H1 (cell line): Measurements from ENCODE around the gene NTN4. TPM values are rescaled to one million over a fixed set of nuclear protein-coding genes. Genes with fewer than 3 reads are reported as not detected.

Experiments
- ATF3 ChIP-seq: IDR thresholded peaks from 2 replicates; pipeline ENCODE4 v1.6.1; 2011; ENCODE audit warnings: low read depth, mild to moderate bottlenecking, low read length; ENCODE audit not compliant: insufficient read depth
- BRCA1 ChIP-seq: IDR thresholded peaks from 2 replicates; pipeline ENCODE4 v1.6.1; 2012; ENCODE audit warnings: low read depth, low read length, improper control_type of control experiment
- CBX8 ChIP-seq: fragments of 300-800, 300-1000 bp; sonication (generic); IDR thresholded peaks from 2 replicates; pipeline ENCODE4 v1.7.1; 2016; ENCODE audit warnings: low read depth, low read length, borderline replicate concordance
- CHD7 ChIP-seq: fragments of 300-600 bp; sonication (generic); IDR thresholded peaks from 2 replicates; pipeline ENCODE4 v1.7.1; 2012; ENCODE audit warnings: low read length, moderate library complexity, mild to moderate bottlenecking, inconsistent platforms; ENCODE audit not compliant: insufficient replicate concordance
- EGR1 ChIP-seq: IDR thresholded peaks from 2 replicates; pipeline ENCODE4 v1.6.1; 2011; ENCODE audit warnings: low read depth, low read length, borderline replicate concordance
- JUND ChIP-seq: IDR thresholded peaks from 2 replicates; pipeline ENCODE4 v1.6.1; 2011; ENCODE audit warnings: mild to moderate bottlenecking, improper control_type of control experiment, low read length
- POLR2A ChIP-seq, 2 experiments: IDR thresholded peaks; 1 replicate in 1 of 2; 2 replicates in 1 of 2; pipeline ENCODE4 v1.6.1; 2011; ENCODE audit warnings: low read depth in 2 of 2, low read length in 2 of 2, mild to moderate bottlenecking in 2 of 2; ENCODE audit errors: control extremely low read depth in 1 of 2
- RBBP5 ChIP-seq: IDR thresholded peaks from 2 replicates; pipeline ENCODE4 v1.7.1; 2012; ENCODE audit warnings: low read depth, mild to moderate bottlenecking, inconsistent platforms, low read length, moderate library complexity, borderline replicate concordance
- SP1 ChIP-seq: IDR thresholded peaks from 2 replicates; pipeline ENCODE4 v1.6.1; 2011; ENCODE audit warnings: low read depth, low read length
- TBP ChIP-seq: IDR thresholded peaks from 2 replicates; pipeline ENCODE4 v1.6.1; 2011; ENCODE audit warnings: low read depth, low read length, improper control_type of control experiment
- USF2 ChIP-seq: IDR thresholded peaks from 2 replicates; pipeline ENCODE4 v1.6.1; 2011; ENCODE audit warnings: low read length, improper control_type of control experiment
- polyA plus RNA-seq, 7 experiments: library from polyadenylated mRNA; depleted of rRNA in 3 of 7; stranded (reverse) in 5 of 7; unstranded in 2 of 7; fragments of >200 nt in 5 of 7; fragments of 200-250 nt in 2 of 7; gene quantifications; 1 replicate in 5 of 7; 2 replicates in 1 of 7; 4 replicates in 1 of 7; pipeline versions ENCODE4 v1.2.1 to v1.2.3, GENCODE V29; 2011 to 2013; ENCODE audit warnings: missing spikeins in 2 of 7, mixed read lengths in 2 of 7
- total RNA-seq: library from RNA; stranded (reverse); fragmentation: NEBNext Ultra II Directional; extraction: Animal tissue kit (Norgen Biotek cat#: 25700); gene quantifications from 2 replicates; pipeline ENCODE4 v1.2.1, GENCODE V29; 2021

NTN4 gene
- total and polyA plus RNA-seq, 2 of the 8 experiments (the other 6 are each of a cell fraction or from before 2014, with no cell fraction given): 0.74 to 1.3 TPM

DNA sequence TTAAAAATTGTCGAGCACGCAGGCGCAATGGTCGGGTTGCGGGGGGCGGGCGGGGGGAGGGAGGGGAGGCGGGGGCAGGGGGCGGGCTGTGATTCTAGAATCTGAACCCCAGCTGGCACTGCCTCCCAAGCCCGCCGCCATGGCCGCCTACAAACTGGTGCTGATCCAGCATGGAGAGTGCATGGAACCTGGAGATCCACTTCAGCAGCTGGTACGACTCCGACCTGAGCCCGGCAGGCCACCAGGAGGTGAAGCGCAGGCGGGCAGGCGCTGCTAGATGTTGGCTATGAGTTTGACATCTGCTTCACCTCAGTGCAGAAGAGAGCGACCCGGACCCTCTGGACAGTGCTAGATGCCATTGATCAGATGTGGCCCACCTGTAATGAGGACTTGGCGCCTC lies 118.4 kb downstream of the NTN4 start (continued):
- TF ChIP-seq CHD7 (no peak), BRCA1 (no peak), RBBP5 (no peak), POLR2A (IDR thresholded peaks at IDR 0.05; ENCODE audit: control extremely low read depth in 1 of 2, low read depth in 2 of 2, low read length in 2 of 2) (no peak), CBX8 (no peak), SP1 (no peak), TBP (no peak), USF2 (no peak), ATF3 (no peak), JUND (no peak), EGR1 (no peak)
